Left forelimb (tissue), 1 donor: Measurements from ENCODE around the gene LTF.
A peak's percentile ranks its signal among the peaks of the same experiment; 100 is the strongest.
"Not testable (repeated sequence)": the region's sequence is repeated elsewhere in the genome, so short reads cannot be mapped to it uniquely, and the experiment has no call there.

Experiments used
- DNase-seq: peaks from one replicate; pipeline ENCODE4 v3.0.0-alpha.2; 2018; ENCODE audit warnings: low spot score

Gene LTF

DNA sequence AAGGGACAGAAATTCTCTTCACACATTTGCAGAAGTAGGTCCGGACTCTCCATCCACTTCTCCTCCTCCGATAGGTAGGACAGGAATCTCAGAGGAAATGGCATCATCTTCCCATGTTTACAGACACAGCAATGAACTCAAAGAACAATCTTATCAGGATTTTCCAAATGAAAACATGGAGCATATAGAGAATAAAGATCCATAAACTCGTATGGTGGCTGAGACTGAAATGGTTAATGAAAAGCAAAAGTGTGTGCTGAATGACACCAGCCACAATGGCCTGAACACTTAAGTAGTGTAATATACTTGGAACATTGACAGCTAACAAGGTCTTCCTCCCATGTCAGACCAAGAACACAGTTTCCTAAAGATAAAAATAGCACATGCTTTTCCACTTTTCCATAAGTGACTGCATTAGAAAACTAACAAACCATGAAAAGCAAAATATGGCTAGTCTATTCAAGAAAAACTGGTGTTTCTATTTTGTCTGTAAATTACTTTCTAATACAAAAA lies 51.9 kb downstream of the LTF start:
- DNase-seq = no peak

- DNase-seq = no peak
These were observed 53.4 kb downstream of the LTF start for GRCh38 chr3:46411271-46411670.

GRCh38 chr3:46410669-46411068 lies 54.0 kb downstream of the LTF start:
- peak; percentile 46 for DNase-seq

DNA sequence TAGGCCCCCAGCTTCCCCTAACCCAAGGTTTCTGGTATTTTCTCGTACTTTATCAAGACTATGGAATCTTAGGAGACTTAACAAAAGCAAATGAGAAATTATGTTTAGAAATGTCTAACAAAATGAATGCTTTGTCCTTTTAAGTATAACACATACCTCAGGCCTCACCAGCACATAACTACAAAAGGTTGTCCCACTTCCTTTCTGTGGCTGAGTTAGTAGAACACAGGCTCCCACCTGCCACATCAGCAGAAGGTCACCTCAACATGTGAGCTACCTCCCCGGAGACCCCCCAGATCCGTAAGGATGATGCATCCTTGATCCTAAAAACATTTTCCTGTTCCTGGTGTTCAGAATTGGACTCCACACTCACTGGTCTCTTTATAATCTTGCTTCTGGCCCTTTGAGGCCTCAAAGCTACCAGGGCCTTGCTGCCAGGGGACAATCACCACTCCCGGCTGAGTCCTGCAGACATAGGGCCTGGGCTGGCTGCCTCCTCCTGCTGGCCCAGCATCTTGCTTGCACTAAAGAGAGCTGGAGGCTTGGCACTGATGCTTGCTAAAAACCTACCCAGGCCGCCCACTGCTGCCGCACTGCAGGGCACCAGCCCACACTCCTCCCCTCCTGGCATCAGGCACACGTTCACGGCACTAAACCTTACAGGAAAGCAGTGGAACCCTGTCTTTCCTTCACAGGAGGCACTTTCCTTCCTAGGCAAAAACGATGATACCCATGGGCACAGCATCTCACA lies 54.8 kb downstream of the LTF start:
- peak; percentile 18 for DNase-seq

GRCh38 chr3:46408853-46409252 lies 55.9 kb downstream of the LTF start:
- no peak for DNase-seq

DNA sequence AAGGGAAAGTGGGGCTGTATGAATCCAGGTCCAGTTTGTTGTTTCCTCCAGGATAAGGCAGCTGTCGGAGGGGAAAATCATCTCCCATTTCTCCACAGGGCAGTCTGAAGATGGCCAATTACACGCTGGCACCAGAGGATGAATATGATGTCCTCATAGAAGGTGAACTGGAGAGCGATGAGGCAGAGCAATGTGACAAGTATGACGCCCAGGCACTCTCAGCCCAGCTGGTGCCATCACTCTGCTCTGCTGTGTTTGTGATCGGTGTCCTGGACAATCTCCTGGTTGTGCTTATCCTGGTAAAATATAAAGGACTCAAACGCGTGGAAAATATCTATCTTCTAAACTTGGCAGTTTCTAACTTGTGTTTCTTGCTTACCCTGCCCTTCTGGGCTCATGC lies 56.7 kb downstream of the LTF start:
- no peak for DNase-seq

GRCh38 chr3:46406788-46407611 lies 57.7 kb downstream of the LTF start, which contains the start of the genes CCR5AS and CCRL2:
CCR5AS (minus strand) TSS chr3:46407066.
CCRL2 (plus strand) TSS chr3:46407259; CDS start chr3:46408080, 821 bp downstream.
- no peak for DNase-seq

DNA sequence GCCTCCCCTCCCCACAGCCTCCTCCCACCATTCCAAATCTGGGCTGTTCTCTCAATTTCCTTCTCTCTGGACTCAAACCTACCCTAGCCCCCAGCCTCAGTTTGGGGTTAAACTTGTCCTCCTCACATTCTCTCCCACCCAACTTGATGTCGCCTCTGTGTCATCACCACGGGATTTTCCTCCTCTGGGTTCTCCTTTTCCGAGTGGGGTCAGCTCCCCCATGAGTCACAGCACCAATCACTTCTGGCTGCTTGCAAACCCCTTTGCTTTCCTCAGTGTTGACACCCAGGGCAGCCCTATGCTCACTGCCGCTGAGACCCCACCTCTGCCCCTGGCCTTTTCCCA lies 58.3 kb downstream of the LTF start:
- DNase-seq = no peak

DNA sequence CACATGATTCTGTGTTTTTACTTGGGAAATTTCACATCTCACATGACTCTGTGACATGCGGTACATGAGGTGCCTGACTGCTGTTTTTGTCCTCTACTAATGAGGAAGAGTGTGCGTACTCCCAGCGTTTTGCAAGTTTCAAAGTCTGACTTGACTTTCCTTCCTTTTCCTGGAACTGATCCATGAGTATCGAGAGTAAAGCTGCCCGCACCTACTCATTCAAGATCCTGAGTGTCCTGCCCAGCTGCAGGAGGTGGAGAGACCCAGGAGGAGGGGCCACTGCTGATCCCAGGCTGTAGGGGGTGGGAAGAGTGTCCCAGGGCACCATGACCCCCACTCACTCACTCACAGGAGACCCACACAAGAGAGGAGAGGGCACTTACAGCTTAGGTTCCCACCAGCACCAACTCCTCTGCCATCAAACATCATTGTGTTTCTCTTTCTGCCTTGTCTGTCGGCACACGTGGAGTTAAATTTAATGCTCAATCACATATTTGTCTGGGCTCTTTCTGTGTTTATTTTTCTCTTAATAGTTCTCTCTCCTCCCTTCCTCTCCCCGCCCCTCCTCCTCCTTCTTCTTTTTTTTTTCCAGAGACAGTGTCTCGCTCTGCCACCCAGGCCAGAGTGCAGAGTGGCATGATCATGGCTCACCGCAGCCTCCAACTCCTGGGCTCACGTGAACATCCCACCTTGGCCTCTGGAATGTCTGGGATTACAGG lies 59.2 kb downstream of the LTF start:
- no peak for DNase-seq

GRCh38 chr3:46402902-46403301 lies 61.8 kb downstream of the LTF start:
- not testable (repeated sequence) for DNase-seq

DNA sequence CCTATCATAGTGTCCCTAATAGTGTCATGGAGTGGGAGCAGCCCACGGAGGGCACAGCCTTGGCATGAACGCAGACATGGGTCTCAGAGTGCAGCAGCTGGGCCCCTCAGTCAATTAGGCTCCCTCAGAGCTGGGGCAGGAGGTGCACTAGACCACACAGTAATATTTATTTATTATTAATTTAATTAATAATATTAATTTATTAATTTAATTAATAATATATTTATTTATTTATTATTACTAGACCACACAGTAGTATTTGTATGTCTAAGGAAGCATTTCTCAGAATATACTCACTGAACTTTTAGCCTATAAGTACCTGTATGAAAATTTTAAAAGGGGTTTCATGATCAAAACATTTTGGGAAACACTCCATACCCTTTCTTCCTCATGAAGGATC lies 63.1 kb downstream of the LTF start:
- DNase-seq = no peak

DNA sequence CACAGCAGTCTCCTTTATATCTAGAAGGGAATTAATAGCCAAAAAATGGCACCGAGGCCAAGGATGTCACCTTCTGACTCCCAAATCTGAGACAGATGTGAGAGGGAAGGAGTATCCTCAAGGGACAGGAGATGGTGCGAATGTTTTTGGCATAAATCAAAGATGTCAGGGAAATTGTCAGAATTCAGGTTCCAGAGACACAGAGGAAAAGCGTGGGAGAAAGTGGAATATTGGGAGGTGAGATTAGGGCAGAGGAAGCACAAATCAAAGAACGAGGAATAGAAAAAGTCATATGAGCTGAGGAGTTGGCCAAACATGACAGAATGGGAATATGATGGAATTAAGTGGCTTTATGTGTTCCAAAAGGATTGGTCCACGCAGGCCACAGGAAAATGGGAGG lies 63.9 kb downstream of the LTF start:
- no peak for DNase-seq

DNA sequence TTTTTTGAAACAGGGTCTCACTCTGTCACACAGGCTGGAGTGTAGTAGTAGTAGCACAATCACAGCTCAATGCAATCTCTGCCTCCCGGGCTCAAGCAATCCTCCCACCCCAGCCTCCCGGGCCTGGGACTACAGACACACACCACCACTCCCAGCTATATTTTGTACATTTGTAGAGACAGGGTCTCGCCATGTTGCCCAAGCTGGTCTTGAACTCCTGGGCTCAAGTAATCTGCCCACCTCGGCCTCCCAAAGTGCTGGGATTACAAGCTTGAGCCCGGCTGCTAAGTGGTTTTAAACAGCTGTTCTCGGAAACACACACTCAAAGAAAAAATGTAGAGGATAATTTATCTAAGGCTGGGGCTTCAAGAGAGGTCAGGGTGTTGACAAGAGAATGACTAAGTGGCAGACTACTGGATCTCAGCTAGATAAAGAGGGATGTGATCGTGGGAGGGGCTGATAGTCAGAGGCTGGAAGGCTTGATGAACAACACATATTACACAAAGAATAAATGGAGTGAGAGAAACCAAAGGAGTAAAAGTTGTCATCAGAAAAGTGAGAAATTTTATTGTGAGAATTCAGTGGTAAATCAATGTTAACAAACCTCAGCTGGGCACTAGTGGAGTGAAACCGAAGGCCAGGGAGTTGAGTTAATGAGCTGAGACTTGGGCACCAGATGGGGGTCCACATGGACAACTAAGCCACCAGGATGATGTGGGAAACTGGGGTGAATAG lies 64.5 kb downstream of the LTF start:
- no peak for DNase-seq

- no peak for DNase-seq
These were observed 65.1 kb downstream of the LTF start for GRCh38 chr3:46399557-46399956.

DNA sequence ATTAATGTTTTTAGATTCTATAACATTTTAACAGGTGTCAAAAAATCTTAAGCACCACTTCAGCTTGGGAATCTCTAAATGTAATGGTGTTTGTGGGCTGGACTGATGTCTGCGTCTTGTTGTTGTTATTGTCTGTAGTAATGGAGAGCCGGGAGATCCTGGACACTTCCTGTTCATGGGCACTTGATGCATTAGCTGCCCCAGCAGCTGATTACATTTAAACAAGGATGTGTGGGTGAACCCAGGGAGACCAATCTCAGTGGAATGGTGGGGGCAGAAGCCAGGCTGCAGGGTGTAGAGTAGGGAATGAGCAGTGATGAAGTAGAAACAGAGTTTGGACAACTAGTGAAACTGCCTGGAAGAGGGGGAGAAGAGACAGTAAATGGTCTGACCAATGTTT lies 65.6 kb downstream of the LTF start:
- no peak for DNase-seq

DNA sequence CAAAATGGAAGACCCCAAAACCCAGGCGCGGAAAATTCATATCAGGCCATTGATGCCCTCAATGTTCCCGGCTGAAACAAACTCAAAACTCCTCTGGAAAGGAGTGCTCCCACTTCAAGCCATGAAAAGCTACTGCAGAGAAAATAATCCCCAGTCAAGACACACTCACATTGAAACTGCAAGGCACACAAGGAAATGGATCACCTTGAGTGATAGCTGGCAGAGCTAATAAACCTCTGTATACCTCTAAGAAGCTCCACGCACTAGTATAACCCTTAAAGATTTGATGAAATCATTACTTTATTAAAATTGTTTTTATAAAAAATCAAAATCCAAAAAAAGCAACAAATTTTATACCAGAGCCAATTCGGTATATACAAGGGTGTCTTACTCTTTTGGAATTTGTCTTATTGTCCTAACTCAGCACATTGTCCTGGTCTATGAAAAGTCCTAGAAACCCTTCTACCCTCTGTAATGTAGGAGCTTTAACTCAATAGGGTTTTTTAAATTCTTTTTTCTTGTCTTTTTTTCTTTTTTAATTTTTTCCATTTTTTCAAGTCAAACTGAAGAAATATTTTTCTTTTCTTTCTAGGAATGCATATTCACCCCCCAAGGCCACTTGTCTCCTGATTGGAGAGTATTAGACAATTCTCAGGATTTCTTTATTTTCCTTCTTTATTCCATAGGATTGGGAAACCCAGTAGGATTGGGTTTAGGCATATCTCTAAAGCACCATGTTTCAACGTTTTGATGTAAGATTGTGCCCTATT lies 66.3 kb downstream of the LTF start:
- no peak for DNase-seq

DNA sequence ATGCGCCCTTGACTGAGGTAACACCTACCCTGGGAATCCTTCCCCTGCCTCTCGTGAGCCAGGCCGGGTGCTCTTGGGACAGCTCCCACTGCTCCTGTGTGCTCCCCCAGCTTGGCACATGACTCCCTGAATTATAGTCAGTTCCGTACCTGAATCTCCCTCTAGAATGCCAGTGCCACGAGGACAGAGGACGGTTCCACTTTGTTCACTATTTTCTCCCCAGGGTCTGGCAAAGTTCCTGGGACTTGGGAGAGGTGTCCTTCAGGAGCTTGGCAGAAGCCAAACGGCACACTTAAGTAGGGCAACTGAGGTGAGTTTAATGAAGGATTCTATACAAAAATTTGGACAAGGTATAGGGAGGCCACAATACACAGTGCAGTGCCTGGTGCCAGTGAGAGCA lies 67.6 kb downstream of the LTF start:
- DNase-seq = no peak

DNA sequence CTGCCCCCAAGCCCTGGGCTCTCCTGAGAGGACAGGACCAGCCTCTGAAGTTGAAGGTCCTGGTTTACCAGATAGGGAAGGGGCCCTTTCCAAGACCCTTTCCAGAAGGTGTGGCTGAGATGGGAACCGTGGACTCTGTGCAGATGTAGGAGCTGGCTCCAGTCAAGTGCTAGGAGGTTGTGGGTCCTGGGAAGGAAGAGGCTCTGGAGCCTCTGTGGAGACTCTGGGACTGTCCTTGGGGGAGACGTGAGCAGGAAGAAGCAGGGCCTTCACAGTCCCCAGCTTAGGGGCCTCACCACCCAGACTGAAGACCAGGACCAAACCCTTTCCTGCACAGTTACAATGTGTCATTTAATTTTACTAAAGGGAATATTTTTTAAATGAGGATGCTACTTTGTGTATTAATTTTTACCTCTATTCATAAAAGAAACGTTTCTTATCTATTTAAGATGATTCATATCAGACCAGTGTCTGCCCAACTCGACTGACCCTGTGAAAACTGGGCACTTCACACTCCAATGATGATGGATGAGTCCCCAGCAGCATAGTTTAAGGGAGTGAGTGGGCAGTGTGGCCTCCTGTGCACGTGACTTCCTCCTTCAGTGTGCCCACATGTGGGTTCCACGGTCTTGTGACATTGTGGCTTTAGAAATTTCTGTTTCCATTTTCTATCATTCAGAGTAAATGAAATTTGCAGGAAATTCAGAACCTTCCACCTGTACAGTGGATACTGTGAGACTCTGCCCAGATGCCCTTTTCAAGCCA lies 68.8 kb downstream of the LTF start:
- DNase-seq = no peak

DNA sequence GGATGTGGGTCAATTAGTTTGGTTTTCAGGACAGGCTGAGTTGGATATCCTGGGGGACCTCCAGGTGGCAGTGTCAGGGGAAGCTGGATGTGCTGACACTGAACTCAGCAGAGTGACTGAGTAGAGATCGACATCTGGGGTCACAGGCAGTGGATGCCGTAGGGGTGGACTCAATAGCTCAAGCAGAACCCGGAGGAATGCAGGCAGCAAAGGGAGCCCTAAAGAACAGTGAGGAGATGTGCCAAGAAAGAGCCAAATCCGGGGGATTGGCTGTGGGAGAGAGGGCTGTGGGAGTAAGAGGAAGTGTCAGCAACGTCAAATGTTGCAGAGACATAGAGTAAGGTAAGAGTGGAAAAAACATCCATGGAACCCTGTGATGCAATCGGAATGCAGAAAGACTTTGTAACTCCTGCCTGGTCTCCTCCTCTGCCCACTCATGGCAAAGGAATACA lies 69.5 kb downstream of the LTF start:
- DNase-seq = no peak
